Upper lobe of left lung (tissue), 6 donors: Measurements from ENCODE around the gene TVP23B. TPM values are rescaled to one million over a fixed set of nuclear protein-coding genes. Genes with fewer than 3 reads are reported as not detected.
A peak's percentile ranks its signal among the peaks of the same experiment; 100 is the strongest.
"Not testable (repeated sequence)": the region's sequence is repeated elsewhere in the genome, so short reads cannot be mapped to it uniquely, and the experiment has no call there.

Source experiments
- ATAC-seq, 2 donors: fragments of 200-7000 bp; cut with Tn5 transposase; one replicate each; pipeline ENCODE4 v1.9.1; 2022; ENCODE audit warnings: mild to moderate bottlenecking in 2 of 2, moderate library complexity in 2 of 2; ENCODE audit not compliant: low FRiP score in 2 of 2
- DNase-seq, 2 donors: peaks; one replicate each; pipeline ENCODE4 v3.0.0-alpha.2; 2019 to 2020
- H3K27ac ChIP-seq, 4 donors: fragments of 200-600 bp; sonication (generic); one replicate each; pipeline ENCODE4 v1.5.1; 2016 to 2019
- H3K27me3 ChIP-seq, 4 donors: fragments of 200-600 bp; sonication (generic); one replicate each; pipeline ENCODE4 v1.5.1; 2017 to 2019
- H3K36me3 ChIP-seq, 4 donors: fragments of 200-600 bp; sonication (generic); one replicate each; pipeline ENCODE4 v1.5.1; 2016 to 2019
- H3K4me1 ChIP-seq, 4 donors: fragments of 200-600 bp; sonication (generic); one replicate each; pipeline ENCODE4 v1.5.1; 2018 to 2019
- H3K4me3 ChIP-seq, 4 donors: fragments of 200-600 bp; sonication (generic); one replicate each; pipeline ENCODE4 v1.5.1; 2017 to 2019; ENCODE audit warnings: mild to moderate bottlenecking in 2 of 4, moderate library complexity in 1 of 4
- H3K9me3 ChIP-seq, 4 donors: fragments of 200-600 bp; sonication (generic); one replicate each; pipeline ENCODE4 v1.5.1; 2018 to 2019
- CTCF ChIP-seq, 6 experiments: fragments of 450-650 bp in 4 of 6; fragments of 200-600 bp in 2 of 6; sonication (generic) in 2 of 6; IDR thresholded peaks; one replicate each; pipeline ENCODE4 v1.5.1; 2016 to 2019; ENCODE audit warnings: antibody characterized with exemption in 6 of 6
- EP300 ChIP-seq, 4 donors: sonication (generic); formaldehyde crosslinking; IDR thresholded peaks; one replicate each; pipeline ENCODE4 v1.5.1; 2017; ENCODE audit warnings: antibody characterized with exemption in 4 of 4, control low read depth in 2 of 4
- POLR2A ChIP-seq, 4 donors: fragments of 450-650 bp; IDR thresholded peaks; one replicate each; pipeline ENCODE4 v1.5.1; 2016 to 2017; ENCODE audit warnings: antibody characterized with exemption in 4 of 4, mild to moderate bottlenecking in 2 of 4
- POLR2AphosphoS5 ChIP-seq, 2 donors: sonication (generic); formaldehyde crosslinking; IDR thresholded peaks; one replicate each; pipeline ENCODE4 v1.5.1; 2017; ENCODE audit warnings: antibody characterized with exemption in 2 of 2
- WGBS, 2 donors: methylation state at CpG; one replicate each; pipeline ENCODE4 v1.1.5; 2017 to 2018; 5-methylcytosine and 5-hydroxymethylcytosine counted together
- total RNA-seq, 6 donors: library from RNA; depleted of rRNA in 4 of 6; stranded (reverse); fragments of >200 nt in 4 of 6; gene quantifications; one replicate each; pipeline versions ENCODE4 v1.1.0 to v1.2.1, GENCODE V29; 2016 to 2021
- donor health status: DM: no; HTN: no; CAD: no; lungs with moderate emphysema.
- donor health status: DM: no; HTN: yes; CAD: no; lungs with severe emphysema.

TVP23B gene
- total RNA-seq, 6 donors from 2014 or later = 14.7 to 71.1 (median 34.9) TPM

- H3K27me3 ChIP-seq, ATAC-seq, DNase-seq, H3K4me1 ChIP-seq, H3K27ac ChIP-seq, H3K4me3 ChIP-seq, H3K9me3 ChIP-seq: not testable (repeated sequence)
- WGBS, 2 donors = 84 to 89% methylated on average over 6 to 7 of the region's 7 CpGs
- peaks cover 0 to 65% (median 14%) of the 10 kb centered on the region in 4 donors for H3K36me3 ChIP-seq
Measured at GRCh38 chr17:18803458-18804245, 22.7 kb downstream of the TVP23B start.

- not testable (repeated sequence) for DNase-seq, H3K4me3 ChIP-seq, H3K27me3 ChIP-seq, ATAC-seq, H3K27ac ChIP-seq, H3K36me3 ChIP-seq, H3K4me1 ChIP-seq, H3K9me3 ChIP-seq
- WGBS, 2 donors = 64 to 66% methylated on average over 3 of the region's 3 CpGs
Measured at GRCh38 chr17:18815924-18816323, 34.9 kb downstream of the TVP23B start.

GRCh38 chr17:18816489-18817371, 35.7 kb downstream of the TVP23B start:
- not testable (repeated sequence) for H3K9me3 ChIP-seq, H3K4me1 ChIP-seq, DNase-seq, H3K27ac ChIP-seq, H3K27me3 ChIP-seq, H3K4me3 ChIP-seq, H3K36me3 ChIP-seq
- TF ChIP-seq CTCF (IDR thresholded peaks at IDR 0.05) = peak in 5 of 6 experiments; percentile 51 to 64 (median 57)
- WGBS, 2 donors = 42% methylated on average over 8 of the region's 9 CpGs
- ATAC-seq = peak; percentile 80 to 83

GRCh38 chr17:18821430-18821829, 40.4 kb downstream of the TVP23B start:
- H3K9me3 ChIP-seq, ATAC-seq, H3K27ac ChIP-seq, H3K4me3 ChIP-seq, DNase-seq, H3K27me3 ChIP-seq, H3K4me1 ChIP-seq, H3K36me3 ChIP-seq: not testable (repeated sequence)
- 70 to 80% methylated on average over 3 of the region's 3 CpGs for WGBS, 2 donors

- no CpG with 5 or more reads among the region's 1 CpG for WGBS, 2 donors
- ATAC-seq, H3K27ac ChIP-seq: not testable (repeated sequence)
Measured at GRCh38 chr17:18827613-18828012, 46.6 kb downstream of the TVP23B start.

GRCh38 chr17:18848501-18848900, 67.5 kb downstream of the TVP23B start:
- H3K9me3 ChIP-seq = no peaks in the 10 kb centered on the region
- 87 to 97% methylated on average over 5 to 6 of the region's 6 CpGs for WGBS, 2 donors
- DNase-seq (no peak), ATAC-seq (no peak)
- TF ChIP-seq EP300 (IDR thresholded peaks at IDR 0.05) (no peak), POLR2A (IDR thresholded peaks at IDR 0.05) (no peak), POLR2AphosphoS5 (IDR thresholded peaks at IDR 0.05) (no peak), CTCF (IDR thresholded peaks at IDR 0.05) (no peak)
- no peaks in the 10 kb centered on the region for H3K4me1 ChIP-seq
- H3K4me3 ChIP-seq = no peak overlapping the region
- no peaks in the 10 kb centered on the region for H3K27me3 ChIP-seq
- no peak overlapping the region for H3K27ac ChIP-seq
- H3K36me3 ChIP-seq = no peaks in the 10 kb centered on the region

More at GRCh38 chr17:18827613-18828012, 46.6 kb downstream of the TVP23B start:
- not testable (repeated sequence) for H3K36me3 ChIP-seq, H3K27me3 ChIP-seq, DNase-seq, H3K4me1 ChIP-seq, H3K4me3 ChIP-seq, H3K9me3 ChIP-seq
